OCI-M1 (cell line): ENCODE measurements around the gene KDM4C.
"Not testable (repeated sequence)": the region's sequence is repeated elsewhere in the genome, so short reads cannot be mapped to it uniquely, and the experiment has no call there.

Experiments
- DNase-seq: peaks from one replicate; lab custom pipeline; 2025; lab: John Stamatoyannopoulos, UW

The KDM4C gene

DNA sequence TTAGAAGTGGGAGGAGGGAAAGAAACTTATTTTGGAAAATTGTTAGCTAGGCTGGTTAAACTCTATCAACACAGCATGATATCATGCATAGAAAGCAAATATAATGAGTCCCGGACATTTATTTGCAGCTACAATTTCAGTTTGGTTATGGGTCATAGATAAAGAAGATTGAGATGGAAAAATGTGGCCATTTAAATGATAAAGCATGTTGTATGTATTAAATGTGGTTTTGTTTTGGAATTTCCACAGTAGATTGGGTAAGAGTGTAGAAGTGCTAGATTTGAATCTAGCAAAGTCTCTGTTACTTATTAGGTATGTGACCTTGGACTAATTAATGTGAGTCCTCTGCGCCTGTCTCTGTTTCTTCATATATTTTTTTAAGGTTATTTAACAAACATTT lies 217.4 kb downstream of the KDM4C start:
- DNase-seq, result no peak

DNA sequence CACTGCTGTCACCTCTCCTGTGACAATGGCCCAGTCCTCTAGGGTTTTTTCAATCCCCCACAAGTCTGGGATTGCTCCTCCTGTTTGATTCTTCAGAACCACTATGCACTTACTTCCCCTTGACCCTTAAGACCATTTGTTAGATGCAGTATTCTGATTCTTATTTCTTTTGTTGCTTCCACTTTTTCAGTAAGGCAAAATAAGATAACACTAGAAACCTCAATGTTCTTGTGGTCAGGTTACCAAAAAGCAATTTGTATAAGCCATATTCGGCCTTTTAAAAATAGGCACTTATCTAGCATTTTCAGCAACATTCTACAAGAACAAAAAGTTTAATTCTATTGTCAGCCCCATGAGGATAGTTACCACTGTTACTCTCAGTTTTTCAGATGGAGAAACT lies 220.0 kb downstream of the KDM4C start:
- peak; percentile 99 for DNase-seq

DNA sequence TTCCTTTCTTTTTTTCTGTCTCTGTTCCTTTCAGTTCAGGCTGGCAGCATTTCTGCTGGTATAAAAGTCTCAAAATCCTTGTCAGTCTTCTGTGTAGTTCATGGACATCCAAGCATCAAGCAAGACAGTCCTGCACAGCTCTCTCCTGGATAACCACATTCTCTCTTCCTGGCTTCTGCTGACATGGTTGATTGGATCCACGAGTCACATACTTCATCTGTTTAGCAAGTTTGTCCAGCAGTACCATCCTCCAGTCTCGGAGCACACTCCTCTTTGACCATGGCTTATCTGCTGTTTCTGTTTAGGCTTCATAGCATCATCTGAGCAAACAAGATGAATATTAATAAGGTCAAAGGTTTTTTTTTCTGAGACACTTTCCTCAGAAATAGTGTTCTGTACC lies 220.8 kb downstream of the KDM4C start:
- no peak for DNase-seq

- no peak for DNase-seq
Observed at GRCh38 chr9:6984941-6985578, 227.3 kb downstream of the KDM4C start.

DNA sequence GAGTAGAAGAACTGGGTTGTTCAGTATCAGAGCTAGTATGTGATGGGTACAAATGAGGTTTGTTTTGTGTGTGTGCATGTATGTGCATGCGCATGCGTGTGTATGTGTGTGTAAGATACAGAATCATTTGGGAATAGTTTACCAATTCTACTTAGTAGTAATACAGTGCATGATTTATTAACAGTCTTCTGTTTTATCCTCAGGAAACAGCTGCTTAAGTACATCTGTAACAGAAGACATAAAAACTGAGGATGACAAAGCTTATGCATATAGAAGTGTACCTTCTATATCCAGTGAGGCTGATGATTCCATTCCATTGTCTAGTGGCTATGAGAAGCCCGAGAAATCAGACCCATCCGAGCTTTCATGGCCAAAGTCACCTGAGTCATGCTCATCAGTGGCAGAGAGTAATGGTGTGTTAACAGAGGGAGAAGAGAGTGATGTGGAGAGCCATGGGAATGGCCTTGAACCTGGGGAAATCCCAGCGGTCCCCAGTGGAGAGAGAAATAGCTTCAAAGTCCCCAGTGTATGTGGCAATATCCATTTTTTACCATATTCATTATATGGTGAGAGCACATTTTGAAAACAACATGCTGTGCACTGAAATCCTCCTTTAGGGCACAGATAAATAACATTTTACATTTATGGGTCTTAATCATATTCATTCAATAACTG lies 228.5 kb downstream of the KDM4C start:
- no peak for DNase-seq

- no peak for DNase-seq
Observed at GRCh38 chr9:6987381-6987780, 229.6 kb downstream of the KDM4C start.

GRCh38 chr9:6991418-6991817 lies 233.6 kb downstream of the KDM4C start:
- DNase-seq, result no peak

DNA sequence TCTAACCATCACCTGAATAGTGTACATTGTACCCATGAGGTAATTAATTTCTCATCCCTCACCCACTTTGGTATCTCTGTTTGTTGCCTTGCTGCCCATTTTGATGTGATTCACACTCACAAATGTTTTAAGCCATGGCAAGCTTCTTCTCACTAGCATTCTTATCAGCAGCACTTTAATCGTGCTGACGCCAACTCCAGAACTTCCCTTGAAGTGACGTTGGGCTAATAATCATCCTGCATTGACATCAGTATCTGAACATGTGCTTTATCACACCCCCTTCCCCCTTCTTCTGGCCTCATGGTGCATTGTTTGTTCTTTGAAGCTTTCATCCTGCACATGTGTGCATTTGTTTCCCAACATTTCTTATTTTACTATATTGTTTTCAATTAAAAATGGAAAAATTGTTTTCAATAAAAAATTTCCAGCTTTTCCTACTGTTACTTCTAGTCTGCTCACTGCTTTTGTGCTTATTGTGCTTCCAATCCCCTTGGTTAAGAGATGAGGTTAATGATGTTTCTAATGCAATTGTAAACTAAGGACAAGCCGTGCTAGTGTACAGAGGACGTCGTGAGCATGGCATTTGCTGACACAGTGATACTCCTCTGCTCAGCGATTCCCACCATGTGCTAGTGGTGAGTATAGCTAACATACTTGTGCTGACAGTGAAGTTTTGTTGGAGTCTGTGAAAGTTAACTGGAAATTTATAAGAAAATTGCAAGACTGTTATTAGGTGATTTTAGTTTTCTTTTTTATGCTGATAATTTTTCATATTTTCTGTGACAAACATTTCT lies 238.5 kb downstream of the KDM4C start:
- DNase-seq, result no peak

DNA sequence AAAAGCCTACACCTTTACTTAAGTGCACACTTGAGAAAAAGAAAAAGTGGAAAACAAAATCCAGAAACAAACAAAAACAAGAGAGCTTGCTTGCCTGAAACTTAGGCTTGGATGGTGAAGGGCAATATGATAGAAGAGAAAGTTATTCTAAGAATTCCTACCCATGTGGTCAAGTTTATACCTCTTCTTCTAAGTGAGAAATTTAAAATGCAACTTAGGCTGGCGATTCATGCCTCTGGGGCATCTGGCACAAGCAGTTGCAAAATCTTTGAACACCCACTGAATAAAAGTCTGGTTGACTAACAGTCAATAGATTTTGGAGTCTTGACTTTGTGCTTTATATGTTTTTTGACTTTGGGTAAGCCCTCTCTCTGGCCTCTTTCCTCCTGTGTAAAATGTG lies 239.6 kb downstream of the KDM4C start:
- DNase-seq, result no peak

- DNase-seq, result no peak
Observed at GRCh38 chr9:6999794-7000193, 242.0 kb downstream of the KDM4C start.

DNA sequence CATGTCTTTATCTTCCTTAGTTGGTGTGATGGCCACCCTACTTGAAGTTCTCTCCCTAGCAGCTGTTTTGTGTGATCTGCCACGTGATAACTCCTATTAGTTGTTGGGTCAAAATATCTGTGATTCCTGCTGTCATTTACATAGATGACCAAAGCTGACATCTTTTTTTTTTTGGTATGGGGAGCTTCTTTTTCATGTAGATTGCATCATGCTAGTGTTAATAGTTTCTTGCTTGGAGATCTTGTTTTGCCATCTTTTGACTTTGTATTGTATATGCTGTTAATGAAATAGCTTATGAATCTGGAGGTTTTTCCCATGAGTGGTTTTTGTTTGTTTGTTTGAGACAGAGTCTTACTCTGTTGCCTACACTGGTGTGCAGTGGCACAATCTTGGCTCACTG lies 243.8 kb downstream of the KDM4C start:
- peak; percentile 92 for DNase-seq

DNA sequence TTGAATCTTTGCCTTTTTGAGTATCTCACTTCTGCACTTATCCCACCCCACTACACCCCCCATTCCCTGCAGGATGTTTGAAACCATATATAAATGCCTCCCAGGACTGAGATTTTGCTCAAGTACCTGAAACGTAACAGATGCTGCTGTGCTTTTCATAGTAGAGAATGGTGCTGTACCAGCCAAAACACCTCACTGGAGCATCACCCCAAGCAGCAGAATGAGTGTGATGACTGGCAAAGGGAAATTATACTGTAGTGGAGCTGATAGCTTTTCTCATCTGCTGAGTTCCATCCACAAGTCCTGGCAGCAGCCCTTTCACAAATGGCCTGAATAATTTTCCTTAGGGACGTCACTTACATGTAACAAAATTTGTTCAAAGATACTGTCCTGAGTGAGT lies 246.1 kb downstream of the KDM4C start:
- no peak for DNase-seq

DNA sequence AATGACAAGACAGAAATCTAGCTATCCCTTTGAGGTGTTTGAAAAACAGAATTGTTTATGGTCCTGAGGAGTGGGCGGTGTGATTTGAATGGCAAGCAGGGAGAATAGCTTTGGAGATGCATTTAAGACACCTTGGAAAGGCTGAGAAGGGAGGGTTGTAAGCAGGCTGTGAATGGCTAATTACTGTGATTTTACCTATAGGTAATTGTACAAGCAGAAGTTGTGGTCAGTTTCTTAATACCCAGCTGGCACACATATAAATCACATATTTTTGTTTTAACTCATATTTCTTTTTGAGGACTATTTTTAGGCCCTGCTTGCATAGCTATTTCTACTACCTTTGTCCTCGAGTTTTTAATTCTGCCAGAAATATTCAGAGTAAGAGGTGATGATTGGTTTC lies 248.6 kb downstream of the KDM4C start:
- no peak for DNase-seq

DNA sequence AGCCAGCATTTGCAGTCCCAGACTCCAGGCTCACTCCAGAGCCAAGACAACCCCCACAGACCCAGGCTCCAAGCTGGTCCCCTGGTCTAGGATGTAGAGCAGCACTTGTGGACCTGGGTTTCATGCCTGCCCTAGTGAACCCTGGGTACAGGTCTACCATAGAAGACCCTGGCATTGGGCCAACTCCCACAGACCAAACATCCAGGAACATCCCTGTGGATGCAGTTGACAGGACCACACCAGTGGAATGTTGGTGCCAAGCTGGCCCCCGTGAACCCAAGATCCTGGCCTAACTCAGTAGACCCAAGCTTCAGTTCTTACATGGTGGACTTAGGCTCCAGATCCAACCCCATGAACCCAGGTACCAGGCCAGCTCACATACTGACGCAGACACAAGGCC lies 250.6 kb downstream of the KDM4C start:
- no peak for DNase-seq

DNA sequence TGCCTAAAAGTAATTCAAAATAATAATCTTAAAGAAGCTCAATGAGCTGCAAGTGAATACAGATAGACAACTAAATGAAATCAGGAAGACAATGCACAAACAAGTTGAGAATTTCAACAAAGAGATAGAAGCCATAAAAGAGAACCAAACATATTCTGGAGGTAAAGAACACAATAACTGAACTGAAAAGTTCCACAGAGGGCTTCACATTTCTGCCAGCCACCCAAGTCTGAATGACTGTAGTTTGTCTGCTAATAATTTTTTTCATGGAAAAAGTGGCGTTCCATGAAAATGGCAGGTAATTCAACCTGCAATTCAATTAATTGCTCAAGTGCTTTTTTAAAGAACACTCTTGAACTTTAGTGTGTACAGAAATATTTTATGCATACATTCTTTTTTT lies 251.3 kb downstream of the KDM4C start:
- no peak for DNase-seq

- DNase-seq, result peak; percentile 95
Observed at GRCh38 chr9:7011395-7012067, 253.8 kb downstream of the KDM4C start.

DNA sequence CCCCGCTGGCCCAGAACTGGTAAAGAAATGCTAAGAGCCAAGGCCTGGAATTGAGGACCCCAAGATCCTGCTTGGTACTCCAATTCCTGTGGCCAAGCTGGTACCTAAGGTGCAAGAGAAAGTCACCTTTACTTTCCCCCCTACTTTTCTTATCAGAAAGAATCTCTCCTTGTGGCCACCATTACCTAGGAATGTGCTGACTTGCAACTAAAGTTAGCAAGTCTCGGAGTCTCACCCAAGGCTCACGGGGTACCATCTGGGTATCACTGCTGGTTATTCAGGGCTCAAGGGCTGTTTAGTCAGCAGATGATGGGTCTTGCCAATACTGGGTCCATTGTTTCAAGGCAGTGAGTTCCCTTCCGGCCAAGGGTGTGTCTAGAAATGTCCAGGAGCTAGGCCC lies 270.2 kb downstream of the KDM4C start:
- DNase-seq, result no peak

DNA sequence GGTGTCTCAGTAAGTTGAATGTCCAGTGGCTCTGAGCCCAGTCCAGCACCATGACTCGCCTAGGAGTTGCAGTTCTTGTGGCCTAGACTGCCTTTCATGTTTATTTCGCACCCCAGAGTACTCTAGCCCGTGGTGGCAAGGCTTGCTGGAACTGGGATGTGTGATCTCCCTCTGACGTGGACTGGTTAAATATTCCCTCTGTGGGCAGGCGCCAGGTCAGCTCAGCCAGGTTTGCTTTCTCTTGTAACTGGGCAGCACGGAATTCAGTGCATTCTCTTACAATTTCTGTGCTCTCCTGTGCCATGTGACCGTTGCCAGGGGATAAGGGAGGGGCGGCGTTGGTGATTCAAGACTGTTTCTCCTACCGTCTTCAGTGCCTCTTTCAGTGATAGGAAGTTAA lies 270.8 kb downstream of the KDM4C start:
- no peak for DNase-seq

DNA sequence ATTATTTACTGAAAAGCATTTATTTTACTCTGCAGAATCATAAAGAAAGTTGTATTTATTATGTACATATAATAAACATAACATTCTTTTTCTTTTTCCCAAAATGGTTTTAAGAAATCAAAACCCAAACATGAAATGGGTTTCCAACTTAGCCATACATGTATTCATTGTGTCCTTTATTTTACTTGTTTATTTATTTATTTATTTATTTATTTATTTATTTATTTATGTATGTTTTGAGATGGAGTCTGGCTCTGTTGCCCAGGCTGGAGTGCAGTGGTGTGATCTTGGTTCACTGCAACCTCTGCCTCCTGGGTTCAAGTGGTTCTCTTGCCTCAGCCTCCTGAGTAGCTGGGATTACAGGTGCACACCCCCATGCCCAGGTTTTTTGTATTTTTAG lies 273.2 kb downstream of the KDM4C start:
- DNase-seq, result not testable (repeated sequence)

- no peak for DNase-seq
Observed at GRCh38 chr9:7033076-7034045, 275.6 kb downstream of the KDM4C start.

DNA sequence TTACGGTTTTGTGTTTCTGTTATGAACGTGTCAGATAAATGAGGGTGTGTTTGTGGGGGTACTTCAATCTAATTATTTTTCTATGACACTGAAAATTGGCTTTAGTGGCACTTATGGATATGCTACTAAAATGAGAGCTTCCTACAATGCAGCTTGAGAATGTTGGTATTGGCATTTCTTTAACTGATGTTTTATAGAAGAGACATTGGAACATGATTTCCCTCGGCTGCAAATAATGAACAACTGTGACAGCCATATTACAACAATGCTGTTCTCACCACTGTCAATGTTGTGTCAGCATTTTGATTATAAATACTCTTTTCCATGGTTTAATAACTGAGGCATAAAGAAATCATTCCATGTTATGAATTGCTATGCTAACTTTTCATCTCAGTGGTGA lies 279.4 kb downstream of the KDM4C start:
- no peak for DNase-seq

DNA sequence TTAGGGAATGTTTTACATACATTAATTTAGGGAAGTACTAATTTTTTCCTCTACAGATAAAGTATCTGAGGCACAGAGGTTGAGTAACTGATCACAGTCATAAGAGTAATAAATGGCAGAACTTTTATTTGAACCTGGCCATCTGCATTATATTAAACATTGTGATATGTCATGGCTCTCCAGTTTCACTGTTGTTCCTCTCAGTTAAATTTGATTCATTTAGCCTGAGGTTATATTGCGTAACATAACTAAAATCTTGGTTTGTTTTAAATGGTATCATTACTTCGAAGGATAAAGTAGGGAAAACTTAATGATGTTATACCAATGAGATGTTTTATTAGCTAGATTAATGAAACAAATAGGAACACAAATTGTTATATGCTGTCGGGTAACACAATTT lies 284.4 kb downstream of the KDM4C start:
- DNase-seq, result no peak
